Peyer's patch (tissue), 4 donors: ENCODE measurements around the gene GRHL3. TPM values are rescaled to one million over a fixed set of nuclear protein-coding genes. Genes with fewer than 3 reads are reported as not detected.

Source experiments
- DNase-seq, 3 donors: peaks; one replicate each; pipeline ENCODE4 v3.0.0-alpha.2; 2017 to 2019
- H3K27ac ChIP-seq, 4 donors: fragments of 200-600 bp; sonication (generic); one replicate each; pipeline ENCODE4 v1.5.1; 2016 to 2019
- H3K27me3 ChIP-seq, 2 donors: fragments of 200-600 bp; sonication (generic); one replicate each; pipeline ENCODE4 v1.5.1; 2019
- H3K36me3 ChIP-seq, 3 donors: fragments of 200-600 bp; sonication (generic); one replicate each; pipeline ENCODE4 v1.5.1; 2016 to 2019
- H3K4me1 ChIP-seq, 4 donors: fragments of 200-600 bp; sonication (generic); one replicate each; pipeline ENCODE4 v1.5.1; 2016 to 2019
- H3K4me3 ChIP-seq, 4 donors: fragments of 200-600 bp; sonication (generic); 1 replicate in 3 of 4; 2 replicates in 1 of 4; pipeline ENCODE4 v1.5.1; 2016 to 2019; ENCODE audit warnings: mild to moderate bottlenecking in 1 of 4
- H3K9me3 ChIP-seq, 4 donors: fragments of 200-600 bp; sonication (generic); one replicate each; pipeline ENCODE4 v1.5.1; 2016 to 2019; ENCODE audit warnings: mild to moderate bottlenecking in 1 of 4
- POLR2A ChIP-seq, 2 donors: fragments of 450-650 bp; IDR thresholded peaks; one replicate each; pipeline ENCODE4 v1.5.1; 2017; ENCODE audit warnings: antibody characterized with exemption in 2 of 2, mild to moderate bottlenecking in 2 of 2, moderate library complexity in 2 of 2
- total RNA-seq, 4 donors: library from RNA; depleted of rRNA; stranded (reverse); fragments of >200 nt; gene quantifications; one replicate each; pipeline ENCODE4 v1.1.0, GENCODE V29; 2016
- TF ChIP-seq, protein P1 (sequence below), 6 experiments: fragments of 450-650 bp in 4 of 6; fragments of 200-600 bp in 2 of 6; sonication (generic) in 1 of 6; IDR thresholded peaks; one replicate each; pipeline ENCODE4 v1.5.1; 2017 to 2019; ENCODE audit warnings: antibody characterized with exemption in 6 of 6, mild to moderate bottlenecking in 3 of 6, moderate library complexity in 1 of 6

GRHL3 gene
- total RNA-seq, 4 donors from 2014 or later, result 0.35 to 1.1 (median 0.66) TPM; not detected in 1

GRCh38 chr1:24391882-24392603 lies 72.9 kb downstream of the GRHL3 start:
- no peaks in the 10 kb centered on the region for H3K9me3 ChIP-seq
- H3K4me1 ChIP-seq, result peaks cover 0 to 18% (median 7%) of the 10 kb centered on the region in 4 donors
- peak; percentile 68 to 88 (median 81) for DNase-seq
- H3K36me3 ChIP-seq, result no peaks in the 10 kb centered on the region
- peak overlapping the region in 2 of 4 donors; percentile 11 to 14 for H3K4me3 ChIP-seq
- H3K27me3 ChIP-seq, result no peaks in the 10 kb centered on the region
- H3K27ac ChIP-seq, result peak overlapping the region; percentile 66 to 85 (median 81)
- TF ChIP-seq, protein P1, sequence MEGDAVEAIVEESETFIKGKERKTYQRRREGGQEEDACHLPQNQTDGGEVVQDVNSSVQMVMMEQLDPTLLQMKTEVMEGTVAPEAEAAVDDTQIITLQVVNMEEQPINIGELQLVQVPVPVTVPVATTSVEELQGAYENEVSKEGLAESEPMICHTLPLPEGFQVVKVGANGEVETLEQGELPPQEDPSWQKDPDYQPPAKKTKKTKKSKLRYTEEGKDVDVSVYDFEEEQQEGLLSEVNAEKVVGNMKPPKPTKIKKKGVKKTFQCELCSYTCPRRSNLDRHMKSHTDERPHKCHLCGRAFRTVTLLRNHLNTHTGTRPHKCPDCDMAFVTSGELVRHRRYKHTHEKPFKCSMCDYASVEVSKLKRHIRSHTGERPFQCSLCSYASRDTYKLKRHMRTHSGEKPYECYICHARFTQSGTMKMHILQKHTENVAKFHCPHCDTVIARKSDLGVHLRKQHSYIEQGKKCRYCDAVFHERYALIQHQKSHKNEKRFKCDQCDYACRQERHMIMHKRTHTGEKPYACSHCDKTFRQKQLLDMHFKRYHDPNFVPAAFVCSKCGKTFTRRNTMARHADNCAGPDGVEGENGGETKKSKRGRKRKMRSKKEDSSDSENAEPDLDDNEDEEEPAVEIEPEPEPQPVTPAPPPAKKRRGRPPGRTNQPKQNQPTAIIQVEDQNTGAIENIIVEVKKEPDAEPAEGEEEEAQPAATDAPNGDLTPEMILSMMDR (IDR thresholded peaks at IDR 0.05), result peak; percentile 70 to 94 (median 82)
- TF ChIP-seq POLR2A (IDR thresholded peaks at IDR 0.05), result no peak

- Histone ChIP-seq H3K36me3 (no peaks in the 10 kb centered on the region), H3K27me3 (no peaks in the 10 kb centered on the region), H3K4me1 (peaks cover 0 to 18% (median 7%) of the 10 kb centered on the region in 4 donors), H3K4me3 (no peak overlapping the region), H3K27ac (peak overlapping the region; percentile 66 to 85 (median 81)), H3K9me3 (no peaks in the 10 kb centered on the region)
- TF ChIP-seq, protein P1 (IDR thresholded peaks at IDR 0.05), result peak in 1 of 6 experiments; percentile 4
- no peak for TF ChIP-seq POLR2A (IDR thresholded peaks at IDR 0.05)
- no peak for DNase-seq
Measured at GRCh38 chr1:24392604-24392946, 73.4 kb downstream of the GRHL3 start.

GRCh38 chr1:24392982-24393650 lies 74.0 kb downstream of the GRHL3 start:
- no peaks in the 10 kb centered on the region for H3K9me3 ChIP-seq
- H3K36me3 ChIP-seq, result no peaks in the 10 kb centered on the region
- peaks cover 0 to 18% (median 7%) of the 10 kb centered on the region in 4 donors for H3K4me1 ChIP-seq
- DNase-seq, result peak in 1 of 3 donors; percentile 47
- no peaks in the 10 kb centered on the region for H3K27me3 ChIP-seq
- TF ChIP-seq POLR2A (IDR thresholded peaks at IDR 0.05), result no peak
- TF ChIP-seq, protein P1 (IDR thresholded peaks at IDR 0.05), result no peak
- H3K27ac ChIP-seq, result peak overlapping the region; percentile 66 to 85 (median 81)
- no peak overlapping the region for H3K4me3 ChIP-seq

DNA sequence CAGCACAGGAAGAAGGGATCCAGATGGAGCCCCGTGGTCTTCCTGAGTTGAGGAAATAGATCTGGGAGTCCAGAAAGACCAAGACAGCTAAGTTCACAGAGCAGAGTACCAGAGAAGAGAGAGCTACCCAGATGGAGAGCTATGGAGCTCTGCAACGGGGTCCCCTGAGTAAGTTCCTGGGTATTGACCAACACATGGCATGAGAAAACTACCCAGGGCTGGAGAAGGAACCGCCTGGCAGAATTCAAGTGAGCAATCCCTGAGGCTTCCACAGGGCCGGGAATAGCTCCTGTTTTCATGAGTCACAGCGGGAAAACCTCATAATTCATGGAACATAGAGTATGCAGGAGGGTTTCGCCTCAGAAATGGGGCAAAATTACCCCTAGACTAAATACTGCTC lies 74.7 kb downstream of the GRHL3 start:
- no peaks in the 10 kb centered on the region for H3K36me3 ChIP-seq
- no peaks in the 10 kb centered on the region for H3K27me3 ChIP-seq
- DNase-seq, result no peak
- TF ChIP-seq POLR2A (IDR thresholded peaks at IDR 0.05), result no peak
- TF ChIP-seq, protein P1 (IDR thresholded peaks at IDR 0.05), result no peak
- no peak overlapping the region for H3K4me3 ChIP-seq
- no peaks in the 10 kb centered on the region for H3K9me3 ChIP-seq
- H3K27ac ChIP-seq, result peak overlapping the region in 1 of 4 donors; percentile 66
- peaks cover 0 to 18% (median 7%) of the 10 kb centered on the region in 4 donors for H3K4me1 ChIP-seq

DNA sequence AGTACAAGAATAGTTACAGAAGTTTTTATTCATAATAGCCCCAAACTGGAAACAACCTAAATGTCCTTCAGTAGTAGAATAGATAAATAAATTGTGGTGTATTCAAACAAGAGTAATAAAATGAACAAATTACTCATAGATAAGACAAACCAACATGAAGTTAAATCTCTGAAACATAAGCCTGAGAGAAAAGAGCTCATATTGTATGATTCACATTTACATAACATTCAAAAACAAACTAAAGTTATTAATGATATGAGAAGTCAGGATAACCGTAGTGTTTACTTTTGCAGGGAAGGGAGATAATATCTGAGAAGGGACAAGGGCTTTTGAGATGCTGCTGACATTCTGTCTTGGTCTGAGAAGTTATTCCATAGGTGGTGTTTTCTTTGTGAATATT lies 80.9 kb downstream of the GRHL3 start:
- H3K4me1 ChIP-seq, result no peaks in the 10 kb centered on the region
- DNase-seq, result no peak
- no peaks in the 10 kb centered on the region for H3K36me3 ChIP-seq

More for the DNA sequence above, 80.9 kb downstream of the GRHL3 start:
- TF ChIP-seq, protein P1 (IDR thresholded peaks at IDR 0.05), result no peak
- no peak overlapping the region for H3K27ac ChIP-seq
- H3K27me3 ChIP-seq, result no peaks in the 10 kb centered on the region
- no peak overlapping the region for H3K4me3 ChIP-seq
- no peaks in the 10 kb centered on the region for H3K9me3 ChIP-seq
